Tongue (tissue), 2 donors: ENCODE measurements around the gene DOK5. TPM values are rescaled to one million over a fixed set of nuclear protein-coding genes. Genes with fewer than 3 reads are reported as not detected.
"Not testable (repeated sequence)": the region's sequence is repeated elsewhere in the genome, so short reads cannot be mapped to it uniquely, and the experiment has no call there.

Experiments
- DNase-seq: peaks from one replicate; pipeline ENCODE4 v3.0.0-alpha.2; 2015
- total RNA-seq: library from RNA; depleted of rRNA; stranded (reverse); fragments of >200 nt; gene quantifications from one replicate; pipeline ENCODE4 v1.2.3, GENCODE V29; 2014

Gene DOK5
- 20.1 TPM for total RNA-seq

- peak; percentile 78 for DNase-seq
Observed at GRCh38 chr20:54475334-54476168, at the start of gene DOK5. TSS of gene DOK5 (plus strand) at chr20:54475593. CDS start at chr20:54475947, 354 bp downstream.

- no peak for DNase-seq
Observed at GRCh38 chr20:54429364-54429763, 46.0 kb upstream of the DOK5 start.

- DNase-seq = no peak
Observed at GRCh38 chr20:54431156-54431944, 44.0 kb upstream of the DOK5 start.

GRCh38 chr20:54432966-54433365, 42.4 kb upstream of the DOK5 start:
- no peak for DNase-seq

GRCh38 chr20:54433636-54434035, 41.8 kb upstream of the DOK5 start:
- DNase-seq = peak; percentile 75

GRCh38 chr20:54434196-54434595, 41.2 kb upstream of the DOK5 start:
- no peak for DNase-seq

- DNase-seq = no peak
Observed at GRCh38 chr20:54435015-54435414, 40.4 kb upstream of the DOK5 start.

GRCh38 chr20:54436410-54436809, 39.0 kb upstream of the DOK5 start:
- not testable (repeated sequence) for DNase-seq

GRCh38 chr20:54438166-54438565, 37.2 kb upstream of the DOK5 start:
- DNase-seq = no peak

- DNase-seq = no peak
Observed at GRCh38 chr20:54450207-54450606, 25.2 kb upstream of the DOK5 start.

- DNase-seq = no peak
Observed at GRCh38 chr20:54451171-54451570, 24.2 kb upstream of the DOK5 start.

- DNase-seq = no peak
Observed at GRCh38 chr20:54452277-54452676, 23.1 kb upstream of the DOK5 start.

GRCh38 chr20:54454982-54455381, 20.4 kb upstream of the DOK5 start:
- DNase-seq = no peak

- peak; percentile 7 for DNase-seq
Observed at GRCh38 chr20:54456423-54456822, 19.0 kb upstream of the DOK5 start.

- DNase-seq = no peak
Observed at GRCh38 chr20:54456961-54457360, 18.4 kb upstream of the DOK5 start.

GRCh38 chr20:54458219-54458618, 17.2 kb upstream of the DOK5 start:
- no peak for DNase-seq

GRCh38 chr20:54459279-54459678, 16.1 kb upstream of the DOK5 start:
- DNase-seq = no peak

- no peak for DNase-seq
Observed at GRCh38 chr20:54464003-54464402, 11.4 kb upstream of the DOK5 start.

GRCh38 chr20:54466127-54466526, 9.3 kb upstream of the DOK5 start:
- DNase-seq = no peak

GRCh38 chr20:54467622-54468021, 7.8 kb upstream of the DOK5 start:
- DNase-seq = no peak

- peak; percentile 8 for DNase-seq
Observed at GRCh38 chr20:54468082-54468481, 7.3 kb upstream of the DOK5 start.

- no peak for DNase-seq
Observed at GRCh38 chr20:54469293-54469692, 6.1 kb upstream of the DOK5 start.

GRCh38 chr20:54469952-54470351, 5.4 kb upstream of the DOK5 start:
- DNase-seq = no peak

- DNase-seq = no peak
Observed at GRCh38 chr20:54470697-54471096, 4.7 kb upstream of the DOK5 start.
